HG03575 (cell line): ENCODE results near the gene SLC25A33.

ENCODE experiments used
- ATAC-seq: cut with Tn5 transposase; IDR thresholded peaks from one replicate; pipeline ENCODE4 v1.9.1; 2021; ENCODE audit not compliant: unreplicated experiment, insufficient number of reproducible peaks, low FRiP score; ENCODE audit errors: extremely low read depth

Gene SLC25A33

GRCh38 chr1:9596415-9597123 lies 57.3 kb downstream of the SLC25A33 start:
- no peak for ATAC-seq

- ATAC-seq = no peak
These were observed 58.4 kb downstream of the SLC25A33 start for GRCh38 chr1:9597361-9598315.

GRCh38 chr1:9598316-9598700 lies 59.0 kb downstream of the SLC25A33 start:
- no peak for ATAC-seq

- ATAC-seq = no peak
These were observed 60.5 kb downstream of the SLC25A33 start for GRCh38 chr1:9599741-9600140.

GRCh38 chr1:9600861-9601834 lies 61.9 kb downstream of the SLC25A33 start:
- no peak for ATAC-seq

- ATAC-seq = no peak
These were observed 62.9 kb downstream of the SLC25A33 start for GRCh38 chr1:9601942-9602793.

GRCh38 chr1:9602794-9603167 lies 63.5 kb downstream of the SLC25A33 start:
- ATAC-seq = no peak

GRCh38 chr1:9603307-9603706 lies 64.0 kb downstream of the SLC25A33 start:
- no peak for ATAC-seq

GRCh38 chr1:9603766-9604753 lies 64.8 kb downstream of the SLC25A33 start:
- ATAC-seq = no peak

GRCh38 chr1:9604836-9605235 lies 65.6 kb downstream of the SLC25A33 start:
- ATAC-seq = no peak

- ATAC-seq = no peak
These were observed 66.7 kb downstream of the SLC25A33 start for GRCh38 chr1:9605946-9606455.

GRCh38 chr1:9606458-9606857 lies 67.2 kb downstream of the SLC25A33 start:
- ATAC-seq = no peak

- ATAC-seq = no peak
These were observed 67.7 kb downstream of the SLC25A33 start for GRCh38 chr1:9606948-9607347.

- ATAC-seq = no peak
These were observed 68.1 kb downstream of the SLC25A33 start for GRCh38 chr1:9607352-9607751.

GRCh38 chr1:9609998-9610397 lies 70.7 kb downstream of the SLC25A33 start:
- no peak for ATAC-seq

- no peak for ATAC-seq
These were observed 71.3 kb downstream of the SLC25A33 start for GRCh38 chr1:9610548-9610947.

- ATAC-seq = no peak
These were observed 72.5 kb downstream of the SLC25A33 start for GRCh38 chr1:9611716-9612115.
